Ishikawa (cell line): ENCODE results near the gene DYNLT2.

Experiments used
- CEBPB ChIP-seq: IDR thresholded peaks from 2 replicates; pipeline ENCODE4 v1.6.1; 2012
- CREB1 ChIP-seq: IDR thresholded peaks from 2 replicates; pipeline ENCODE4 v1.6.1; 2012; ENCODE audit warnings: low read depth
- EGR1 ChIP-seq: IDR thresholded peaks from 2 replicates; pipeline ENCODE4 v1.6.1; 2012
- EP300 ChIP-seq: IDR thresholded peaks from 2 replicates; pipeline ENCODE4 v1.6.1; 2012; ENCODE audit warnings: borderline replicate concordance
- FOXM1 ChIP-seq: IDR thresholded peaks from 2 replicates; pipeline ENCODE4 v1.6.1; 2012; ENCODE audit warnings: low read depth, borderline replicate concordance
- NFIC ChIP-seq: IDR thresholded peaks from 2 replicates; pipeline ENCODE4 v1.6.1; 2012
- RAD21 ChIP-seq: IDR thresholded peaks from 2 replicates; pipeline ENCODE4 v1.6.1; 2012; ENCODE audit warnings: low read depth
- REST ChIP-seq: IDR thresholded peaks from 2 replicates; pipeline ENCODE4 v1.6.1; 2012; ENCODE audit warnings: low read depth, mild to moderate bottlenecking
- TAF1 ChIP-seq: IDR thresholded peaks from 2 replicates; pipeline ENCODE4 v1.6.1; 2012; ENCODE audit warnings: low read depth, mild to moderate bottlenecking
- TCF12 ChIP-seq: IDR thresholded peaks from 2 replicates; pipeline ENCODE4 v1.6.1; 2012; ENCODE audit warnings: low read depth
- TEAD4 ChIP-seq: IDR thresholded peaks from 2 replicates; pipeline ENCODE4 v1.6.1; 2012
- YY1 ChIP-seq: IDR thresholded peaks from 2 replicates; pipeline ENCODE4 v1.6.1; 2012; ENCODE audit warnings: low read depth
- ZBTB7A ChIP-seq: IDR thresholded peaks from 2 replicates; pipeline ENCODE4 v1.6.1; 2012; ENCODE audit warnings: low read depth
- TF ChIP-seq, protein P1 (sequence below): IDR thresholded peaks from 2 replicates; pipeline ENCODE4 v1.6.1; 2012
- TF ChIP-seq, protein P2 (sequence below): IDR thresholded peaks from 2 replicates; pipeline ENCODE4 v1.6.1; 2012

Gene DYNLT2

DNA sequence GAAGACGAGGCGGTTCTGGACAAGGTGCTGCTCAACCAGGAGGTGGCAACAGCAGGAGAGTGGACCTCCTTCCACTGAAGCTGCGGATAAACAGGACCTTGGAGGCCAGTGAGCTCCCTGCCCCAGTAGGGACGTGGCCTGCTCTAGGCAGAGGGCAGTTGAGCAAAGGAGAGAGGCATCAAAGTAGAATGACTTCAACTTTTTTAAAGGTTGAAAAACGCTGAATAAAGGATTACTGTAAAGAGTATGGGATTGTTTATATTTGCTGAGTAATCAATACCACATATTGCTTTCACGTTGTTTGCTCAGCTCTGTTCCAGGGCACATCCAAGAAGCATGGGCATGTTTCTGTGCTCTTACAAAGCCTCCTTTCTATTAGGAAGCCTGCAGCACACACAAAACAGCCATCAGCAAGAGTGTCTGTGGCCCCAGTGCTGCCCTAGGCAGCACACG is 48.1 kb upstream of the DYNLT2 start:
- TF ChIP-seq TCF12 (no peak), TAF1 (no peak)
- TF ChIP-seq, protein P1, sequence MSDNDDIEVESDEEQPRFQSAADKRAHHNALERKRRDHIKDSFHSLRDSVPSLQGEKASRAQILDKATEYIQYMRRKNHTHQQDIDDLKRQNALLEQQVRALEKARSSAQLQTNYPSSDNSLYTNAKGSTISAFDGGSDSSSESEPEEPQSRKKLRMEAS: no peak

DNA sequence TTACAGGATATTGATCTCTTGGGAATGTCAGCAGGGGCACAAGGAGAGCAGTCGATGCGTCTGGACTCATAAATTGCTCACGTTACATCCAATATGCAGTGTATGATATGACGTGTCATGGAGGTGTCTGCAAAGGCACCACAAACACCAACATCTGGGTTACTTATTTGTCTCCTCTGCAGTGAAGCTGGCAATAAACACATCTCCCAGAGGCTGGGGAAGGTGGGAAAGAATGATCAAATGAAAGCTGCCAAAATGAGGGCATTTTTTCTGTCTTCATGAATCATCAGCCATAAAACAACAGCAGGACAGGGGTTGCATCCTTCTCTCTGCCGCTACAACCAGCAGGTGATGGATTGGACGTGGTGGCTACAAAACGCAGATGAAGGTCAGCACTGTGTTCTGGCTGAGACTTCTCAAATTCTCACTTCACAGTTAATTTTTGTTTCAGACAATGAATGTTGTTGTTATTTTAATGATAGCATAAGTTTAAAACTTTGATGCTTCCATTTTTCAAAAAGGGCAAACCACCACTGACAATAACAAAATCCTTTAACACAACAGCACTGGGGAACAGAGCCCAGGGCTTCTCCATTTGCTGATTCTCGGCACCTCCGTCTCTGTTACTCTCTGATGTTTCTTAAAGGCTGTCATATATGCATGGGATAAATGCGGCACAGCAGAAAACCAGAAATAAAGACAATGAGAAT is 47.5 kb upstream of the DYNLT2 start:
- no peak for TF ChIP-seq ZBTB7A
- TF ChIP-seq RAD21: no peak
- no peak for TF ChIP-seq NFIC

GRCh38 chr6:169795196-169795595 is 43.8 kb upstream of the DYNLT2 start:
- TF ChIP-seq YY1 (no peak), ZBTB7A (no peak), CREB1 (no peak), TAF1 (no peak), TEAD4 (no peak), CEBPB (no peak), RAD21 (no peak)
- TF ChIP-seq, protein P2, sequence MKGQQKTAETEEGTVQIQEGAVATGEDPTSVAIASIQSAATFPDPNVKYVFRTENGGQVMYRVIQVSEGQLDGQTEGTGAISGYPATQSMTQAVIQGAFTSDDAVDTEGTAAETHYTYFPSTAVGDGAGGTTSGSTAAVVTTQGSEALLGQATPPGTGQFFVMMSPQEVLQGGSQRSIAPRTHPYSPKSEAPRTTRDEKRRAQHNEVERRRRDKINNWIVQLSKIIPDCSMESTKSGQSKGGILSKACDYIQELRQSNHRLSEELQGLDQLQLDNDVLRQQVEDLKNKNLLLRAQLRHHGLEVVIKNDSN: no peak

GRCh38 chr6:169794317-169795055 is 43.1 kb upstream of the DYNLT2 start:
- TF ChIP-seq CREB1: no peak
- TF ChIP-seq TCF12: no peak
- no peak for TF ChIP-seq EP300
- TF ChIP-seq, protein P2: no peak
- no peak for TF ChIP-seq ZBTB7A
- no peak for TF ChIP-seq TAF1
- no peak for TF ChIP-seq EGR1
- TF ChIP-seq YY1: no peak
- TF ChIP-seq FOXM1: no peak
- no peak for TF ChIP-seq REST
- TF ChIP-seq TEAD4: no peak
- TF ChIP-seq RAD21: no peak
- no peak for TF ChIP-seq NFIC
- no peak for TF ChIP-seq CEBPB
- TF ChIP-seq, protein P1: no peak

DNA sequence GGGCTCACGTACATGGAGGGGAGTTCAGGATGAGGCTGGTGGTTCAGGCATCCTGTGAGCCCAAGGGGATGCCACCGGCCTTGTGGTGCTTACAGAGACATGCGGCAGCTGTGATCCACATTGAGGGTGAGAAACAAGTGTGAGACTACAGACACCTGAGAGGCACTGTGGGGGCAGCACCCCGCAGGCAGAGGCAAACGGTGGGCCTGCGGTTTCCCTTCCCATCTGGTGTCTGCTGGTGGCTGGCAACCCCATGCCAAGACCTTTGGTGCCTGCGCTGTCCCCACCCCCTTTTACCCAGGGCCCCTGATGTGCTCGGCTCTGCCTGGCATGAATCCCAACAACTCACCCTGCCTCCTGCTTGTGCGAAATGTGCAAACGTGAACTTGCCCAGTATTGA is 42.0 kb upstream of the DYNLT2 start:
- TF ChIP-seq TCF12 (no peak), TAF1 (no peak), CEBPB (no peak), TEAD4 (no peak), EGR1 (no peak), ZBTB7A (no peak), RAD21 (no peak), NFIC (no peak), YY1 (no peak), EP300 (no peak), FOXM1 (no peak), CREB1 (no peak), REST (no peak)
- TF ChIP-seq, protein P2: no peak
- TF ChIP-seq, protein P1: no peak
